ENCODE data around the gene EOMES.
A peak's percentile ranks its signal among the peaks of the same experiment; 100 is the strongest.

Gene EOMES

DNA sequence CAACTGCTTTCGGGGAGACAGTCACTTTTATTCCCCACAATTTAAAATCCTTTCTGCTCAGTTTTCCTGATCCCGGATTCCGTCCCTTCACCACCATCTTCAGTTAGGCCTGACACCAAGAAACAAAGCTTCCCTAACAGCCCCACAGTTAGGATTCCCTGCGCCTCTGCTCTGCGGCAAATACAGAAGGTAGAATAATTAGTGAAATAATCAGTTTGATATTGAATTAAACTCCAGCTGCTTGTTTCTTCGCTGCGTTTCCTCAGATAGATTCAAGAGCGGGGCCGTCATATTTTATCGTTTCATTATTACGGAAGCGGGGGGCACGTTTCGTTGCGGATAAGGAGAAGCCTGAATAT is 1.3 kb upstream of the EOMES start:
- no peak overlapping the region for H3K4me2 ChIP-seq (ENCODE audit: insufficient read depth, low read length)
- H3K9me3 ChIP-seq (ENCODE audit: insufficient read depth, low read length, severe bottlenecking) = no peaks in the 10 kb centered on the region
- peaks cover 15% of the 10 kb centered on the region for H3K4me1 ChIP-seq (ENCODE audit: insufficient read depth, low read length)
- no peak overlapping the region for H3K9ac ChIP-seq (ENCODE audit: low read depth, low read length)
- no peak overlapping the region for H3K4me3 ChIP-seq (ENCODE audit: low read depth in 1 of 2, low read length in 2 of 2)
- no peak overlapping the region for H2AFZ ChIP-seq (ENCODE audit: low read depth, low read length)
- no peaks in the 10 kb centered on the region for H4K20me1 ChIP-seq (ENCODE audit: insufficient read depth, low read length)
- no peak for DNase-seq
- H3K79me2 ChIP-seq (ENCODE audit: insufficient read depth, low read length) = no peaks in the 10 kb centered on the region
- H3K36me3 ChIP-seq (ENCODE audit: insufficient read depth, low read length) = no peaks in the 10 kb centered on the region
- ATAC-seq (ENCODE audit: insufficient read depth, low read depth) = no peak
- TF ChIP-seq, protein P1, sequence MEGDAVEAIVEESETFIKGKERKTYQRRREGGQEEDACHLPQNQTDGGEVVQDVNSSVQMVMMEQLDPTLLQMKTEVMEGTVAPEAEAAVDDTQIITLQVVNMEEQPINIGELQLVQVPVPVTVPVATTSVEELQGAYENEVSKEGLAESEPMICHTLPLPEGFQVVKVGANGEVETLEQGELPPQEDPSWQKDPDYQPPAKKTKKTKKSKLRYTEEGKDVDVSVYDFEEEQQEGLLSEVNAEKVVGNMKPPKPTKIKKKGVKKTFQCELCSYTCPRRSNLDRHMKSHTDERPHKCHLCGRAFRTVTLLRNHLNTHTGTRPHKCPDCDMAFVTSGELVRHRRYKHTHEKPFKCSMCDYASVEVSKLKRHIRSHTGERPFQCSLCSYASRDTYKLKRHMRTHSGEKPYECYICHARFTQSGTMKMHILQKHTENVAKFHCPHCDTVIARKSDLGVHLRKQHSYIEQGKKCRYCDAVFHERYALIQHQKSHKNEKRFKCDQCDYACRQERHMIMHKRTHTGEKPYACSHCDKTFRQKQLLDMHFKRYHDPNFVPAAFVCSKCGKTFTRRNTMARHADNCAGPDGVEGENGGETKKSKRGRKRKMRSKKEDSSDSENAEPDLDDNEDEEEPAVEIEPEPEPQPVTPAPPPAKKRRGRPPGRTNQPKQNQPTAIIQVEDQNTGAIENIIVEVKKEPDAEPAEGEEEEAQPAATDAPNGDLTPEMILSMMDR (IDR thresholded peaks at IDR 0.05; ENCODE audit: borderline replicate concordance, extremely low read depth, low read length, poor library complexity, severe bottlenecking) = no peak
- no peak for TF ChIP-seq EZH2 (IDR thresholded peaks at IDR 0.05; ENCODE audit: borderline replicate concordance, low read depth, low read length, severe bottlenecking)
- no peak overlapping the region for H3K27ac ChIP-seq (ENCODE audit: low read length)
- no peaks in the 10 kb centered on the region for H3K27me3 ChIP-seq (ENCODE audit: insufficient read depth, low read length, poor library complexity)

DNA sequence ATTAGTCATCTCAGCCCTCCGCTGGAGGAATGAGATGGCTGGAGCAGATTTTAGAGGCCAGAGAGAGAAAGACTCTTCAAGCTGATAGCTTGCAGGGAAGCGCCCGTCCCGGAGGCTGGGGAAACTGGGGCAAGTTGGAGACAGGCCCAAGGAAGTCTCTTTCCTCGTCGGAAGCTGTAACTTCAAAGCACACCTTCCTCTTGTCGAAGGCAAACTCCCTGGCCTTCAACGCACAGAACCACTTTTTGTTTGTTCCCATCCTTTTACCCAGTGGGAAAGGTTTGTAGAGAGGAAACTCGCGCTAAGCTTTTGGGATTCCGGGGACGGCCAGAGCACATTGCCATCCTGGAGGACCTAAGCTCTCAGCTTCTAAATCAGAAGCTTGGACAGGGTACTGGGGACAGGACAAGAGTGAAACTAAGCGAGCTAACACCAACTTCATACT is 900 bp upstream of the EOMES start:
- no peaks in the 10 kb centered on the region for H3K27me3 ChIP-seq (ENCODE audit: insufficient read depth, low read length, poor library complexity)
- no peak overlapping the region for H3K27ac ChIP-seq (ENCODE audit: low read length)
- TF ChIP-seq EZH2 (IDR thresholded peaks at IDR 0.05; ENCODE audit: borderline replicate concordance, low read depth, low read length, severe bottlenecking) = no peak
- TF ChIP-seq, protein P1 (IDR thresholded peaks at IDR 0.05; ENCODE audit: borderline replicate concordance, extremely low read depth, low read length, poor library complexity, severe bottlenecking) = no peak
- H3K9ac ChIP-seq (ENCODE audit: low read depth, low read length) = no peak overlapping the region
- H3K9me3 ChIP-seq (ENCODE audit: insufficient read depth, low read length, severe bottlenecking) = no peaks in the 10 kb centered on the region
- H3K4me1 ChIP-seq (ENCODE audit: insufficient read depth, low read length) = peaks cover 15% of the 10 kb centered on the region
- no peaks in the 10 kb centered on the region for H3K79me2 ChIP-seq (ENCODE audit: insufficient read depth, low read length)
- H4K20me1 ChIP-seq (ENCODE audit: insufficient read depth, low read length) = no peaks in the 10 kb centered on the region
- H3K36me3 ChIP-seq (ENCODE audit: insufficient read depth, low read length) = no peaks in the 10 kb centered on the region
- H3K4me3 ChIP-seq (ENCODE audit: low read depth in 1 of 2, low read length in 2 of 2) = no peak overlapping the region
- no peak for ATAC-seq (ENCODE audit: insufficient read depth, low read depth)
- no peak overlapping the region for H2AFZ ChIP-seq (ENCODE audit: low read depth, low read length)
- H3K4me2 ChIP-seq (ENCODE audit: insufficient read depth, low read length) = no peak overlapping the region
- DNase-seq = no peak

DNA sequence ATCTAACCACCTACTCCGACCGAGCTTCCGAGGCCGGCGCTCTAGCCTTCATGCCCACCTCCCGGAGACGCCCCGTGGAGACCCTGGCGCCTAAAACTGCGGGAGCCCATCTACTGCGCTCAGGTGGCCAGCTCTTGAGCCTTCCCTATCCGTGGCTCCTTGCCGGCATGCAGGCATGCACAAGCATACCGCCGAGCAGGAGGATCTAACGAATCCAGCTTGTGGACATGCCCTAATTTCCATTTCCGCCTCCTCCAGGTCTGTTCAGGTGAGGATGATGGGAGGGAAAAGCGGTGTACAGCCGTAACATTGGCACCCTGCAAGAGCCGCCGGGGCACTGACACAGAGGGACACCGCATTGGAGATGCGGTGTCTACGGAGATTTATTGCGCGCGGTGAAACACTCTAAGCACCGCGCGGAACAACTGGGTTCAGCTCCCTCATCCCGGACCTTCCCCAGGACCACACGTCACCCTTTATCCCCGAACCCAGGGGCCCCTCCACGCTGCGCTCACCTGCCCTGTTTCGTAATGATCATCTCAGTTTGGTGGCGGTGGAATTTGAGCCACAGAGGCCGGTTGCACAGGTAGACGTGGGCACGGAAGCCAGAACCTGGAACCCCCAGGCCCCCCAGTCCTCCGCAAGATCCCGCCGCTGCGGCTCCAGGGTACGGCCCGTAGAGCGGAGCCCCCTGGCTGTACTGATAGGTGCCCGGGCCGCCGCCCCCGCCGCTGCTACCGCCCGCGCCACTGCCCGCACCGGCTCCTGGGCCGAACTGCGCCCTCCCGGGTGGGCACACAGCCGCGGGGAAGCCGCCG is 1.0 kb downstream of the EOMES start:
- Histone ChIP-seq H3K9ac (ENCODE audit: low read depth, low read length) (peak overlapping the region; percentile 74), H4K20me1 (ENCODE audit: insufficient read depth, low read length) (no peaks in the 10 kb centered on the region), H3K9me3 (ENCODE audit: insufficient read depth, low read length, severe bottlenecking) (no peaks in the 10 kb centered on the region), H3K4me3 (ENCODE audit: low read depth in 1 of 2, low read length in 2 of 2) (peak overlapping the region; percentile 59 to 72; a peak in 3 of 4 replicates), H3K36me3 (ENCODE audit: insufficient read depth, low read length) (0 out of 2 replicates have a peak, but pooled peaks cover 2% of the 10 kb centered on the region), H2AFZ (ENCODE audit: low read depth, low read length) (peak overlapping the region; percentile 91), H3K79me2 (ENCODE audit: insufficient read depth, low read length) (no peaks in the 10 kb centered on the region), H3K4me2 (ENCODE audit: insufficient read depth, low read length) (peak overlapping the region; percentile 81), H3K27ac (ENCODE audit: low read length) (peak overlapping the region; percentile 70; the same call in 1 of the 2 replicates), H3K27me3 (ENCODE audit: insufficient read depth, low read length, poor library complexity) (no peaks in the 10 kb centered on the region), H3K4me1 (ENCODE audit: insufficient read depth, low read length) (peaks cover 15% of the 10 kb centered on the region)
- no peak for ATAC-seq (ENCODE audit: insufficient read depth, low read depth)
- no peak for DNase-seq
- TF ChIP-seq EZH2 (IDR thresholded peaks at IDR 0.05; ENCODE audit: borderline replicate concordance, low read depth, low read length, severe bottlenecking) = no peak
- TF ChIP-seq, protein P1 (IDR thresholded peaks at IDR 0.05; ENCODE audit: borderline replicate concordance, extremely low read depth, low read length, poor library complexity, severe bottlenecking) = peak; percentile 82

Data from DND-41 (cell line).